Superior temporal gyrus (tissue), 1 donor: ENCODE results near the gene HBD.
"Not testable (repeated sequence)": the region's sequence is repeated elsewhere in the genome, so short reads cannot be mapped to it uniquely, and the experiment has no call there.

ENCODE experiments used
- DNase-seq: peaks from one replicate; pipeline ENCODE4 v3.0.0-alpha.2; 2016; ENCODE audit errors: extremely low spot score

HBD gene

GRCh38 chr11:5234381-5234834 is at the start of gene HBD:
HBD (minus strand) TSS chr11:5234483; CDS start chr11:5234433, 50 bp downstream.
- no peak for DNase-seq

GRCh38 chr11:5283882-5284281 is 49.6 kb upstream of the HBD start:
- DNase-seq: no peak

- no peak for DNase-seq
Measured at GRCh38 chr11:5283086-5283485, 48.8 kb upstream of the HBD start.

- no peak for DNase-seq
Measured at GRCh38 chr11:5282628-5283027, 48.3 kb upstream of the HBD start.

- no peak for DNase-seq
Measured at GRCh38 chr11:5281596-5281995, 47.3 kb upstream of the HBD start.

GRCh38 chr11:5280582-5281102 is 46.4 kb upstream of the HBD start:
- no peak for DNase-seq

- no peak for DNase-seq
Measured at GRCh38 chr11:5279471-5280090, 45.3 kb upstream of the HBD start.

GRCh38 chr11:5277807-5278382 is 43.6 kb upstream of the HBD start:
- no peak for DNase-seq

GRCh38 chr11:5276697-5277096 is 42.4 kb upstream of the HBD start:
- no peak for DNase-seq

GRCh38 chr11:5275369-5276110 is 41.3 kb upstream of the HBD start:
- no peak for DNase-seq

GRCh38 chr11:5274395-5274794 is 40.1 kb upstream of the HBD start:
- DNase-seq: no peak

- no peak for DNase-seq
Measured at GRCh38 chr11:5272395-5273017, 38.2 kb upstream of the HBD start.

GRCh38 chr11:5269715-5270147 is 35.4 kb upstream of the HBD start, which contains the start of gene HBE1:
HBE1 (minus strand) TSS chr11:5269945; CDS start chr11:5269890, 55 bp downstream.
- DNase-seq: no peak

GRCh38 chr11:5267033-5267563 is 32.8 kb upstream of the HBD start:
- DNase-seq: no peak

GRCh38 chr11:5266609-5267008 is 32.3 kb upstream of the HBD start:
- no peak for DNase-seq

- no peak for DNase-seq
Measured at GRCh38 chr11:5265832-5266231, 31.5 kb upstream of the HBD start.

GRCh38 chr11:5258543-5259262 is 24.4 kb upstream of the HBD start:
- DNase-seq: no peak

- no peak for DNase-seq
Measured at GRCh38 chr11:5257296-5257695, 23.0 kb upstream of the HBD start.

- DNase-seq: not testable (repeated sequence)
Measured at GRCh38 chr11:5254646-5255413, 20.5 kb upstream of the HBD start, which contains the start of gene HBG2. HBG2 (minus strand) TSS chr11:5254781; CDS start chr11:5254728, 53 bp downstream.

GRCh38 chr11:5254023-5254422 is 19.7 kb upstream of the HBD start:
- DNase-seq: not testable (repeated sequence)
